Endothelial cell of umbilical vein (primary cell): ENCODE results near the gene HTRA2. TPM values are rescaled to one million over a fixed set of nuclear protein-coding genes. Genes with fewer than 3 reads are reported as not detected.

Experiments used
- BruUV-seq: library from RNA; stranded (reverse); fragments of 400-500 nt; replicated peaks from 2 replicates; lab custom pipeline; 2021; lab: Mats Ljungman, UMichigan
- CTCF ChIA-PET: fragments of 300-600, 350-600 bp; sonication (Branson Sonifier 250); formaldehyde crosslinking; loops from one replicate; lab custom pipeline; 2021; ENCODE audit warnings: antibody characterized with exemption, inconsistent platforms; lab: Charles Lee
- POLR2A ChIA-PET: fragments of 300-600, 350-600 bp; sonication (Branson Sonifier 250); formaldehyde crosslinking; loops from one replicate; lab custom pipeline; 2021; ENCODE audit warnings: antibody characterized with exemption, inconsistent platforms; lab: Charles Lee
- DNase-seq: peaks from one replicate; pipeline ENCODE4 v3.0.0-alpha.2; 2011; ENCODE audit warnings: low read depth, low spot score
- FAIRE-seq: peaks from 2 replicates; lab custom pipeline; 2011; peaks lifted over from hg19 to GRCh38; lab: Jason Lieb, UNC
- H2AFZ ChIP-seq: 2 replicates; pipeline ENCODE4 v1.6.0; 2012; ENCODE audit warnings: low read depth, low read length, control low read depth, inconsistent platforms
- H3K27ac ChIP-seq: 2 replicates; pipeline ENCODE4 v1.5.1; 2011; ENCODE audit warnings: low read depth, mild to moderate bottlenecking, control low read depth, low read length, moderate library complexity; ENCODE audit not compliant: insufficient read depth
- H3K27me3 ChIP-seq, 2 experiments: 2 replicates each; pipeline versions ENCODE4 v1.6.0 to v1.6.1; 2011; ENCODE audit warnings: low read length in 2 of 2, mixed read lengths in 1 of 2; ENCODE audit not compliant: control insufficient read depth in 2 of 2, insufficient read depth in 2 of 2
- H3K36me3 ChIP-seq, 2 experiments: 2 replicates in 1 of 2; 3 replicates in 1 of 2; pipeline ENCODE4 v1.5.1; 2011; ENCODE audit warnings: low read length in 2 of 2, mild to moderate bottlenecking in 1 of 2, moderate library complexity in 1 of 2; ENCODE audit not compliant: control insufficient read depth in 2 of 2, insufficient read depth in 2 of 2; ENCODE audit errors: extremely low read depth in 1 of 2
- H3K4me1 ChIP-seq: 3 replicates; pipeline ENCODE4 v1.5.1; 2011; ENCODE audit warnings: mild to moderate bottlenecking, low read length; ENCODE audit not compliant: control insufficient read depth, insufficient read depth; ENCODE audit errors: extremely low read depth
- H3K4me2 ChIP-seq: 2 replicates; pipeline ENCODE4 v1.6.1; 2011; ENCODE audit warnings: low read length, control low read depth, mixed read lengths; ENCODE audit not compliant: insufficient read depth
- H3K4me3 ChIP-seq, 3 experiments: fragments of 200-600 bp in 1 of 3; sonication (generic), shearing (Covaris generic) in 1 of 3; replicated peaks in 1 of 3; 2 replicates each; pipeline ENCODE4 v1.5.1; 2011 to 2016; ENCODE audit warnings: control low read depth in 3 of 3, low read length in 3 of 3, mild to moderate bottlenecking in 2 of 3, inconsistent platforms in 1 of 3, low read depth in 1 of 3, moderate library complexity in 1 of 3; ENCODE audit not compliant: insufficient read depth in 1 of 3
- H3K79me2 ChIP-seq: 2 replicates; pipeline ENCODE4 v1.6.0; 2012; ENCODE audit warnings: low read length, inconsistent platforms; ENCODE audit not compliant: control insufficient read depth, insufficient read depth
- H3K9ac ChIP-seq: replicated peaks from 2 replicates; pipeline ENCODE3; 2011; ENCODE audit warnings: low read length, control low read depth; ENCODE audit not compliant: insufficient read depth; ENCODE audit errors: extremely low read depth
- H3K9me1 ChIP-seq: replicated peaks from 3 replicates; pipeline ENCODE4 v1.6.0; 2011; ENCODE audit warnings: mild to moderate bottlenecking, low read length; ENCODE audit not compliant: control insufficient read depth, insufficient read depth; ENCODE audit errors: extremely low read depth
- H3K9me3 ChIP-seq: replicated peaks from 2 replicates; pipeline ENCODE4 v1.5.1; 2012; ENCODE audit warnings: low read length, inconsistent platforms; ENCODE audit not compliant: control insufficient read depth, insufficient read depth
- H4K20me1 ChIP-seq: replicated peaks from 2 replicates; pipeline ENCODE3; 2011; ENCODE audit warnings: mild to moderate bottlenecking, low read length; ENCODE audit not compliant: control insufficient read depth, insufficient read depth; ENCODE audit errors: extremely low read depth
- CTCF ChIP-seq, 2 donors: IDR thresholded peaks; 1 replicate in 1 of 2; 2 replicates in 1 of 2; pipeline ENCODE4 v1.5.1; 2011; ENCODE audit warnings: low read length in 2 of 2, mild to moderate bottlenecking in 2 of 2, moderate library complexity in 2 of 2, control low read depth in 1 of 2, inconsistent platforms in 1 of 2, low read depth in 1 of 2; ENCODE audit not compliant: insufficient read depth in 1 of 2; ENCODE audit errors: extremely low read depth in 1 of 2
- EZH2 ChIP-seq: IDR thresholded peaks from 2 replicates; pipeline ENCODE4 v1.6.1; 2012; ENCODE audit warnings: borderline replicate concordance, low read depth, mild to moderate bottlenecking, moderate library complexity, low read length, inconsistent platforms; ENCODE audit not compliant: severe bottlenecking
- FOS ChIP-seq: IDR thresholded peaks from 2 replicates; pipeline ENCODE4 v1.6.1; 2011; ENCODE audit warnings: mild to moderate bottlenecking, low read length, moderate library complexity, borderline replicate concordance; ENCODE audit not compliant: insufficient read depth
- GATA2 ChIP-seq: IDR thresholded peaks from 2 replicates; pipeline ENCODE4 v1.7.0; 2011; ENCODE audit warnings: low read depth, mild to moderate bottlenecking, moderate library complexity, mixed read lengths, low read length; ENCODE audit not compliant: insufficient read length, insufficient read depth
- JUN ChIP-seq: IDR thresholded peaks from 2 replicates; pipeline ENCODE4 v1.6.1; 2011; ENCODE audit warnings: borderline replicate concordance, low read depth; ENCODE audit not compliant: insufficient read length, insufficient read depth
- MAX ChIP-seq: IDR thresholded peaks from 2 replicates; pipeline ENCODE4 v1.6.1; 2011; ENCODE audit not compliant: insufficient read depth, insufficient read length
- MYC ChIP-seq: IDR thresholded peaks from one replicate; pipeline ENCODE4 v1.6.1; 2011; ENCODE audit warnings: mild to moderate bottlenecking, low read depth, low read length
- POLR2A ChIP-seq: IDR thresholded peaks from 2 replicates; pipeline ENCODE4 v1.6.1; 2012; ENCODE audit warnings: low read depth, mild to moderate bottlenecking, control low read depth, low read length
- POLR2AphosphoS5 ChIP-seq: IDR thresholded peaks from 2 replicates; pipeline ENCODE4 v1.6.1; 2012; ENCODE audit warnings: low read depth, mild to moderate bottlenecking, control low read depth, low read length, moderate library complexity; ENCODE audit not compliant: insufficient read depth
- dilution Hi-C: fragments of 300-500 bp; cut with MboI; formaldehyde crosslinking; loops from one replicate; pipeline ENCODE4 v1.15.0; 2019; ENCODE audit warnings: low sequenced_read_pairs; ENCODE audit not compliant: extremely low pct_ligation_motif_present
- intact Hi-C: fragments of 100-400 bp; cut with micrococcal nuclease; formaldehyde crosslinking; loops from one replicate; pipeline ENCODE4 v1.10.0; 2022
- polyA plus RNA-seq, 4 experiments: library from polyadenylated mRNA; depleted of rRNA in 3 of 4; stranded (reverse) in 3 of 4; unstranded in 1 of 4; fragments of >200 nt; gene quantifications; 2 replicates each; pipeline versions ENCODE4 v1.2.1 to v1.2.3, GENCODE V29; 2011 to 2012; ENCODE audit warnings: missing spikeins in 1 of 4
- total RNA-seq: library from RNA; stranded (reverse); gene quantifications from 2 replicates; pipeline ENCODE4 v1.2.3, GENCODE V29; 2021

Gene HTRA2
- total and polyA plus RNA-seq, 2 donors (not counting 3 experiments of a cell fraction or from before 2014, with no cell fraction given), result 34.3 to 54.1 TPM

GRCh38 chr2:74567881-74568280, 38.1 kb downstream of the HTRA2 start:
- Histone ChIP-seq H3K9me3 (no peaks in the 10 kb centered on the region), H3K9me1 (no peaks in the 10 kb centered on the region), H3K27ac (no peak overlapping the region), H3K4me2 (no peak overlapping the region), H3K79me2 (no peaks in the 10 kb centered on the region), H3K4me1 (no peaks in the 10 kb centered on the region), H2AFZ (no peak overlapping the region), H3K36me3 (no peaks in the 10 kb centered on the region), H3K9ac (no peak overlapping the region), H4K20me1 (no peaks in the 10 kb centered on the region), H3K4me3 (no peak overlapping the region), H3K27me3 (peaks cover 16 to 19% of the 10 kb centered on the region in 2 experiments)
- intact Hi-C loops, result no loop called here
- dilution Hi-C loops, result no loop called here
- TF ChIP-seq CTCF (IDR thresholded peaks at IDR 0.05; ENCODE audit: extremely low read depth in 1 of 2, insufficient read depth in 1 of 2, low read depth in 1 of 2, low read length in 2 of 2) (no peak), FOS (no peak), JUN (no peak), MAX (no peak)
- POLR2A ChIA-PET, result no interaction called here
- CTCF ChIA-PET, result interaction anchor here (1.9 to 3.3 kb wide), 2 partner anchors 18 to 21 kb away, joined by 6 to 14 read pairs; no protein-coding TSS in a partner anchor
- DNase-seq (no peak), FAIRE-seq (no peak)
- no TSS peak for BruUV-seq

GRCh38 chr2:74569686-74570085, 40.0 kb downstream of the HTRA2 start:
- H3K4me2 ChIP-seq, result no peak overlapping the region
- H3K36me3 ChIP-seq, result no peaks in the 10 kb centered on the region
- ChIA-PET CTCF (interaction anchor here (1.9 kb wide), 1 partner anchor 16 kb away, joined by 6 read pairs; no protein-coding TSS in a partner anchor), POLR2A (no interaction called here)
- TF ChIP-seq CTCF (IDR thresholded peaks at IDR 0.05; ENCODE audit: extremely low read depth in 1 of 2, insufficient read depth in 1 of 2, low read depth in 1 of 2, low read length in 2 of 2), result no peak
- TF ChIP-seq MYC, result no peak
- no peak for TF ChIP-seq FOS
- no peak for TF ChIP-seq POLR2AphosphoS5
- no peak for TF ChIP-seq GATA2
- no peak for TF ChIP-seq MAX
- TF ChIP-seq EZH2, result no peak
- TF ChIP-seq POLR2A, result no peak
- TF ChIP-seq JUN, result no peak
- BruUV-seq, result no TSS peak
- intact Hi-C loops, result no loop called here
- no peak overlapping the region for H3K27ac ChIP-seq
- peaks cover 16% of the 10 kb centered on the region in 2 experiments for H3K27me3 ChIP-seq
- H3K9me1 ChIP-seq, result no peaks in the 10 kb centered on the region
- H3K9ac ChIP-seq, result no peak overlapping the region
- dilution Hi-C loops, result no loop called here
- FAIRE-seq, result no peak
- no peaks in the 10 kb centered on the region for H3K79me2 ChIP-seq
- no peak for DNase-seq
- no peak overlapping the region for H3K4me3 ChIP-seq
- no peaks in the 10 kb centered on the region for H3K9me3 ChIP-seq
- no peak overlapping the region for H2AFZ ChIP-seq
- peaks cover 7% of the 10 kb centered on the region for H3K4me1 ChIP-seq
- H4K20me1 ChIP-seq, result no peaks in the 10 kb centered on the region
